Stimulated activated CD8-positive, alpha-beta memory T cell treated with anti-CD3 and anti-CD28 coated beads, Interleukin-4, amount 100 ng/mL, for 48 hours (primary cell): Measurements from ENCODE around the gene NOS1.
"Not testable (repeated sequence)": the region's sequence is repeated elsewhere in the genome, so short reads cannot be mapped to it uniquely, and the experiment has no call there.

Experiments
- DNase-seq: peaks from one replicate; pipeline ENCODE4 v3.0.0-alpha.2; 2020

NOS1 gene

GRCh38 chr12:117202033-117202432, 159.4 kb downstream of the NOS1 start:
- DNase-seq = no peak

GRCh38 chr12:117199956-117200744, 161.3 kb downstream of the NOS1 start:
- DNase-seq = not testable (repeated sequence)

- not testable (repeated sequence) for DNase-seq
These were observed 165.1 kb downstream of the NOS1 start for GRCh38 chr12:117196334-117196733.

GRCh38 chr12:117195027-117195426, 166.4 kb downstream of the NOS1 start:
- not testable (repeated sequence) for DNase-seq

GRCh38 chr12:117193903-117194302, 167.5 kb downstream of the NOS1 start:
- DNase-seq = no peak

- DNase-seq = not testable (repeated sequence)
These were observed 168.8 kb downstream of the NOS1 start for GRCh38 chr12:117192581-117192980.

GRCh38 chr12:117192057-117192456, 169.4 kb downstream of the NOS1 start:
- no peak for DNase-seq

GRCh38 chr12:117190210-117190781, 171.1 kb downstream of the NOS1 start, which contains the start of gene FBXO21:
Gene FBXO21, minus strand, starts transcription at chr12:117190470. Its CDS starts 14 bp downstream, at chr12:117190456.
- DNase-seq = peak; percentile 96

GRCh38 chr12:117189725-117190209, 171.7 kb downstream of the NOS1 start:
- peak; percentile 57 for DNase-seq

GRCh38 chr12:117188961-117189724, 172.3 kb downstream of the NOS1 start:
- DNase-seq = no peak

- no peak for DNase-seq
These were observed 173.2 kb downstream of the NOS1 start for GRCh38 chr12:117188121-117188665.

- DNase-seq = no peak
These were observed 174.0 kb downstream of the NOS1 start for GRCh38 chr12:117187421-117187820.

- no peak for DNase-seq
These were observed 178.6 kb downstream of the NOS1 start for GRCh38 chr12:117182866-117183265.

- DNase-seq = not testable (repeated sequence)
These were observed 180.0 kb downstream of the NOS1 start for GRCh38 chr12:117181468-117181843.

- no peak for DNase-seq
These were observed 180.5 kb downstream of the NOS1 start for GRCh38 chr12:117180758-117181467.

GRCh38 chr12:117178745-117179144, 182.7 kb downstream of the NOS1 start:
- no peak for DNase-seq

- peak; percentile 9 for DNase-seq
These were observed 183.1 kb downstream of the NOS1 start for GRCh38 chr12:117178301-117178700.

GRCh38 chr12:117172168-117172567, 189.3 kb downstream of the NOS1 start:
- peak; percentile 10 for DNase-seq

GRCh38 chr12:117171499-117172162, 189.8 kb downstream of the NOS1 start:
- no peak for DNase-seq

GRCh38 chr12:117169548-117169947, 191.9 kb downstream of the NOS1 start:
- DNase-seq = no peak

- DNase-seq = no peak
These were observed 192.4 kb downstream of the NOS1 start for GRCh38 chr12:117168976-117169375.

- DNase-seq = no peak
These were observed 193.7 kb downstream of the NOS1 start for GRCh38 chr12:117167769-117168168.
